ENCODE measurements around the gene LMNB1. TPM values are rescaled to one million over a fixed set of nuclear protein-coding genes. Genes with fewer than 3 reads are reported as not detected.

LMNB1 gene
- total and polyA plus RNA-seq, 8 donors, result 0.72 to 7.5 (median 3.8) TPM

DNA sequence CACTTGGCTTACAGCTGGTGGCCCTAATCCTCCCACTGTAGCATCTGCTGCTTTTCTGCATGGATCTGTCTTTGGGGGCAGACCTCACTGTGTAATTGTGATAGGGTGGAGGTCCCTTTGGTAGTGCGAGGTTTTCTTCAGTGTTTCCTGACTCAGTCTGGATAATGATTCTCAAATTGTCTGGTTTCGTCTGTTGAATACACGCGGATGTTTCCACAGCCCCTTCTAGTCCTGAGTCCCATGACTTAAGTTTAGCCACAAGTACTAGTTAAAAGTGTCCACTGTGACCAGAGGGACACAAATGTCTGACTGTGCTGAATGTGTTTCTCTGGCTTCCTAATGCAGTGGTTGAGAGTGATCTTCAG is 70.5 kb downstream of the LMNB1 start:
- ATAC-seq (peak in 3 of 4 donors; percentile 7 to 22 (median 10)), FAIRE-seq (no peak), DNase-seq (no peak)
- Histone ChIP-seq H3K4me3 (no peak overlapping the region), H3K27me3 (no peaks in the 10 kb centered on the region), H3K4me1 (no peaks in the 10 kb centered on the region), H3K9me3 (no peaks in the 10 kb centered on the region), H3K36me3 (no peaks in the 10 kb centered on the region), H3K27ac (no peak overlapping the region)
- intact Hi-C loops (cut with DNase I), result no loop called here
- no peak for TF ChIP-seq CTCF (IDR thresholded peaks at IDR 0.05)
- WGBS, 2 donors, result 78 to 90% methylated on average over 4 of the region's 4 CpGs

- no peak for TF ChIP-seq CTCF (IDR thresholded peaks at IDR 0.05)
- Histone ChIP-seq H3K4me1 (no peaks in the 10 kb centered on the region), H3K4me3 (no peak overlapping the region), H3K36me3 (no peaks in the 10 kb centered on the region), H3K27ac (no peak overlapping the region), H3K9me3 (no peaks in the 10 kb centered on the region), H3K27me3 (no peaks in the 10 kb centered on the region)
- WGBS, 2 donors, result 76 to 85% methylated on average over 3 of the region's 3 CpGs
- DNase-seq (no peak), ATAC-seq (peak in 2 of 4 donors; percentile 15 to 34), FAIRE-seq (no peak)
- intact Hi-C loops (cut with DNase I), result no loop called here
Observed at GRCh38 chr5:126847826-126848251, 70.9 kb downstream of the LMNB1 start.

GRCh38 chr5:126848253-126848652 is 71.3 kb downstream of the LMNB1 start:
- DNase-seq, result no peak
- no peak for FAIRE-seq
- Histone ChIP-seq H3K9me3 (no peaks in the 10 kb centered on the region), H3K27ac (no peak overlapping the region), H3K4me1 (no peaks in the 10 kb centered on the region), H3K27me3 (no peaks in the 10 kb centered on the region), H3K4me3 (no peak overlapping the region), H3K36me3 (no peaks in the 10 kb centered on the region)
- intact Hi-C loops (cut with DNase I), result no loop called here
- no peak for ATAC-seq
- WGBS, 2 donors, result 74 to 84% methylated on average over 8 of the region's 8 CpGs
- no peak for TF ChIP-seq CTCF (IDR thresholded peaks at IDR 0.05)

- H3K4me3 ChIP-seq, result no peak overlapping the region
- WGBS, 2 donors, result 30 to 38% methylated on average over 3 of the region's 3 CpGs
- no peak for TF ChIP-seq CTCF (IDR thresholded peaks at IDR 0.05)
- ATAC-seq (peak in 3 of 4 donors; percentile 13 to 55 (median 24)), DNase-seq (no peak), FAIRE-seq (no peak)
- intact Hi-C loops (cut with DNase I), result no loop called here
- H3K9me3 ChIP-seq, result no peaks in the 10 kb centered on the region
- H3K4me1 ChIP-seq, result no peaks in the 10 kb centered on the region
- H3K27ac ChIP-seq, result no peak overlapping the region
- H3K36me3 ChIP-seq, result no peaks in the 10 kb centered on the region
- no peaks in the 10 kb centered on the region for H3K27me3 ChIP-seq
Observed at GRCh38 chr5:126849101-126849678, 72.3 kb downstream of the LMNB1 start.

DNA sequence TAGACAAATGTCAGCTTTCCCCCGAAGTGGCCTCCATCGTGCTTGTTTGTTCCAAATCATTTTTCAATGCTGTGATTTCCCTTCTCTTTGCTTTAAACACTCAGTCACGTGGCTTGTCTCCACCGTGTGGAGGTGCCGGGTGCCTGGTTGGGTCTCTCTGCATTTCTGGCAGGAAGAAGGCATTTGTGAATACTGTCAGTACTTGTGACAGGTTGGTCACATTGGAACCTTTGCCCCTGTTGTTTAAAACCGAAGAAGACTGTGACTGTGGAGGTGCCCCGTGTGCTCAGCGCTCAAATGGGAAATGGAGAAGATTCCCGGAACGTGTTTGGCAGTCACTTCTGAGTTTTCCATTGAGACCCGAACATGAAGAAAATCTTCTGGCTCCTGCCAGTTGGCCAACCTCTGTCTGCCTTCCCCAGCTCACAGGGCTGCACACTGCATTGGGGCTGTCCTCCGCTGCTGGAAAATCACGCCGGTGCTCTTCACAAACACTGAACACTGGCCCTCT is 74.6 kb downstream of the LMNB1 start:
- 61 to 64% methylated on average over 14 of the region's 14 CpGs for WGBS, 2 donors
- no peaks in the 10 kb centered on the region for H3K36me3 ChIP-seq
- H3K4me3 ChIP-seq, result no peak overlapping the region
- no peak for TF ChIP-seq CTCF (IDR thresholded peaks at IDR 0.05)
- no peak overlapping the region for H3K27ac ChIP-seq
- peak in 2 of 4 donors; percentile 26 to 37 for ATAC-seq
- no peaks in the 10 kb centered on the region for H3K9me3 ChIP-seq
- no peak for DNase-seq
- no peaks in the 10 kb centered on the region for H3K27me3 ChIP-seq
- H3K4me1 ChIP-seq, result no peaks in the 10 kb centered on the region
- intact Hi-C loops (cut with DNase I), result no loop called here
- FAIRE-seq, result no peak
